ENCODE results near the gene BAZ1B.
A peak's percentile ranks its signal among the peaks of the same experiment; 100 is the strongest.
"Not testable (repeated sequence)": the region's sequence is repeated elsewhere in the genome, so short reads cannot be mapped to it uniquely, and the experiment has no call there.

The BAZ1B gene

GRCh38 chr7:73424489-73424885, 97.6 kb downstream of the BAZ1B start:
- 97% methylated on average over 10 of the region's 11 CpGs for WGBS (ENCODE audit: insufficient coverage)
- no peaks in the 10 kb centered on the region for H3K9me3 ChIP-seq (ENCODE audit: control extremely low read depth in 1 of 5, control insufficient read depth in 4 of 5, insufficient read depth in 2 of 5, low read depth in 1 of 5, low read length in 4 of 5)
- DNase-seq, result no peak
- H3K4me3 ChIP-seq (ENCODE audit: control insufficient read depth in 1 of 7, extremely low read depth in 1 of 7, insufficient read depth in 4 of 7, low read depth in 2 of 7, low read length in 6 of 7), result peak overlapping the region in 2 of 7 experiments; percentile 40 to 48
- peaks cover 0 to 16% (median 9%) of the 10 kb centered on the region in 4 experiments for H3K4me1 ChIP-seq (ENCODE audit: control extremely low read depth in 1 of 4, control insufficient read depth in 4 of 4, insufficient read depth in 4 of 4, low read length in 3 of 4)
- no peak overlapping the region for H3K27ac ChIP-seq (ENCODE audit: insufficient read depth in 1 of 2, low read depth in 1 of 2, low read length in 2 of 2, poor library complexity in 1 of 2, severe bottlenecking in 2 of 2)
- ChIA-PET CTCF (interaction anchor here (1.0 kb wide), 1 partner anchor 29 kb away, joined by 3 read pairs; no protein-coding TSS in a partner anchor), POLR2A (no interaction called here)
- peaks cover 0 to 7% (median 0%) of the 10 kb centered on the region in 5 experiments for H3K27me3 ChIP-seq (replicated peaks in 2 of 5; ENCODE audit: control insufficient read depth in 4 of 5, insufficient read depth in 5 of 5, low read length in 4 of 5)
- no peaks in the 10 kb centered on the region for H3K36me3 ChIP-seq (ENCODE audit: control insufficient read depth in 4 of 4, insufficient read depth in 4 of 4, low read length in 3 of 4)

- H3K4me3 ChIP-seq (ENCODE audit: control insufficient read depth in 1 of 7, extremely low read depth in 1 of 7, insufficient read depth in 4 of 7, low read depth in 2 of 7, low read length in 6 of 7), result peak overlapping the region in 3 of 7 experiments; percentile 33 to 48 (median 40)
Observed at GRCh38 chr7:73423519-73424488, 98.3 kb downstream of the BAZ1B start.

GRCh38 chr7:73420610-73421009, 101.5 kb downstream of the BAZ1B start:
- CTCF ChIA-PET; H3K27ac ChIP-seq (ENCODE audit: insufficient read depth in 1 of 2, low read depth in 1 of 2, low read length in 2 of 2, poor library complexity in 1 of 2, severe bottlenecking in 2 of 2); H3K4me3 ChIP-seq (ENCODE audit: control insufficient read depth in 1 of 7, extremely low read depth in 1 of 7, insufficient read depth in 4 of 7, low read depth in 2 of 7, low read length in 6 of 7); POLR2A ChIA-PET; H3K36me3 ChIP-seq (ENCODE audit: control insufficient read depth in 4 of 4, insufficient read depth in 4 of 4, low read length in 3 of 4); H3K27me3 ChIP-seq (replicated peaks in 2 of 5; ENCODE audit: control insufficient read depth in 4 of 5, insufficient read depth in 5 of 5, low read length in 4 of 5); H3K9me3 ChIP-seq (ENCODE audit: control extremely low read depth in 1 of 5, control insufficient read depth in 4 of 5, insufficient read depth in 2 of 5, low read depth in 1 of 5, low read length in 4 of 5): not testable (repeated sequence)
- peaks cover 0 to 16% (median 9%) of the 10 kb centered on the region in 4 experiments for H3K4me1 ChIP-seq (ENCODE audit: control extremely low read depth in 1 of 4, control insufficient read depth in 4 of 4, insufficient read depth in 4 of 4, low read length in 3 of 4)
- 80% methylated on average over 5 of the region's 8 CpGs for WGBS (ENCODE audit: insufficient coverage)
- DNase-seq, result peak in 1 of 3 donors; percentile 20

More at GRCh38 chr7:73423519-73424488, 98.3 kb downstream of the BAZ1B start:
- WGBS (ENCODE audit: insufficient coverage), result 51% methylated on average over 33 of the region's 52 CpGs
- ChIA-PET CTCF (no interaction called here), POLR2A (no interaction called here)
- H3K9me3 ChIP-seq (ENCODE audit: control extremely low read depth in 1 of 5, control insufficient read depth in 4 of 5, insufficient read depth in 2 of 5, low read depth in 1 of 5, low read length in 4 of 5), result no peaks in the 10 kb centered on the region
- H3K4me1 ChIP-seq (ENCODE audit: control extremely low read depth in 1 of 4, control insufficient read depth in 4 of 4, insufficient read depth in 4 of 4, low read length in 3 of 4), result peaks cover 0 to 16% (median 9%) of the 10 kb centered on the region in 4 experiments
- H3K27me3 ChIP-seq (replicated peaks in 2 of 5; ENCODE audit: control insufficient read depth in 4 of 5, insufficient read depth in 5 of 5, low read length in 4 of 5), result peaks cover 0 to 7% (median 0%) of the 10 kb centered on the region in 5 experiments
- H3K27ac ChIP-seq (ENCODE audit: insufficient read depth in 1 of 2, low read depth in 1 of 2, low read length in 2 of 2, poor library complexity in 1 of 2, severe bottlenecking in 2 of 2), result no peak overlapping the region
- H3K36me3 ChIP-seq (ENCODE audit: control insufficient read depth in 4 of 4, insufficient read depth in 4 of 4, low read length in 3 of 4), result no peaks in the 10 kb centered on the region
- DNase-seq, result peak in 2 of 3 donors; percentile 28 to 33

GRCh38 chr7:73420016-73420415, 102.1 kb downstream of the BAZ1B start:
- H3K27ac ChIP-seq (ENCODE audit: insufficient read depth in 1 of 2, low read depth in 1 of 2, low read length in 2 of 2, poor library complexity in 1 of 2, severe bottlenecking in 2 of 2); POLR2A ChIA-PET; H3K4me3 ChIP-seq (ENCODE audit: control insufficient read depth in 1 of 7, extremely low read depth in 1 of 7, insufficient read depth in 4 of 7, low read depth in 2 of 7, low read length in 6 of 7); CTCF ChIA-PET; H3K36me3 ChIP-seq (ENCODE audit: control insufficient read depth in 4 of 4, insufficient read depth in 4 of 4, low read length in 3 of 4); H3K9me3 ChIP-seq (ENCODE audit: control extremely low read depth in 1 of 5, control insufficient read depth in 4 of 5, insufficient read depth in 2 of 5, low read depth in 1 of 5, low read length in 4 of 5); H3K27me3 ChIP-seq (replicated peaks in 2 of 5; ENCODE audit: control insufficient read depth in 4 of 5, insufficient read depth in 5 of 5, low read length in 4 of 5): not testable (repeated sequence)
- 22% methylated on average over 3 of the region's 8 CpGs for WGBS (ENCODE audit: insufficient coverage)
- H3K4me1 ChIP-seq (ENCODE audit: control extremely low read depth in 1 of 4, control insufficient read depth in 4 of 4, insufficient read depth in 4 of 4, low read length in 3 of 4), result peaks cover 0 to 16% (median 9%) of the 10 kb centered on the region in 4 experiments
- DNase-seq, result peak; percentile 50 to 76 (median 62)

GRCh38 chr7:73418113-73418703, 103.9 kb downstream of the BAZ1B start:
- POLR2A ChIA-PET, result interaction anchor here (0.6 kb wide), 1 partner anchor 101 kb away, joined by 3 read pairs; no protein-coding TSS in a partner anchor
- DNase-seq, result no peak
- H3K27ac ChIP-seq (ENCODE audit: insufficient read depth in 1 of 2, low read depth in 1 of 2, low read length in 2 of 2, poor library complexity in 1 of 2, severe bottlenecking in 2 of 2), result no peak overlapping the region
- no peaks in the 10 kb centered on the region for H3K36me3 ChIP-seq (ENCODE audit: control insufficient read depth in 4 of 4, insufficient read depth in 4 of 4, low read length in 3 of 4)
- peaks cover 0 to 8% (median 5%) of the 10 kb centered on the region in 4 experiments for H3K4me1 ChIP-seq (ENCODE audit: control extremely low read depth in 1 of 4, control insufficient read depth in 4 of 4, insufficient read depth in 4 of 4, low read length in 3 of 4)
- CTCF ChIA-PET, result no interaction called here
- no peaks in the 10 kb centered on the region for H3K27me3 ChIP-seq (replicated peaks in 2 of 5; ENCODE audit: control insufficient read depth in 4 of 5, insufficient read depth in 5 of 5, low read length in 4 of 5)
- WGBS (ENCODE audit: insufficient coverage), result 85% methylated on average over 4 of the region's 8 CpGs
- H3K4me3 ChIP-seq (ENCODE audit: control insufficient read depth in 1 of 7, extremely low read depth in 1 of 7, insufficient read depth in 4 of 7, low read depth in 2 of 7, low read length in 6 of 7), result no peak overlapping the region
- H3K9me3 ChIP-seq (ENCODE audit: control extremely low read depth in 1 of 5, control insufficient read depth in 4 of 5, insufficient read depth in 2 of 5, low read depth in 1 of 5, low read length in 4 of 5), result no peaks in the 10 kb centered on the region

GRCh38 chr7:73410541-73411131, 111.5 kb downstream of the BAZ1B start:
- H3K9me3 ChIP-seq (ENCODE audit: control extremely low read depth in 1 of 5, control insufficient read depth in 4 of 5, insufficient read depth in 2 of 5, low read depth in 1 of 5, low read length in 4 of 5); DNase-seq; POLR2A ChIA-PET; H3K36me3 ChIP-seq (ENCODE audit: control insufficient read depth in 4 of 4, insufficient read depth in 4 of 4, low read length in 3 of 4); CTCF ChIA-PET; H3K27me3 ChIP-seq (replicated peaks in 2 of 5; ENCODE audit: control insufficient read depth in 4 of 5, insufficient read depth in 5 of 5, low read length in 4 of 5); H3K4me3 ChIP-seq (ENCODE audit: control insufficient read depth in 1 of 7, extremely low read depth in 1 of 7, insufficient read depth in 4 of 7, low read depth in 2 of 7, low read length in 6 of 7); H3K27ac ChIP-seq (ENCODE audit: insufficient read depth in 1 of 2, low read depth in 1 of 2, low read length in 2 of 2, poor library complexity in 1 of 2, severe bottlenecking in 2 of 2); H3K4me1 ChIP-seq (ENCODE audit: control extremely low read depth in 1 of 4, control insufficient read depth in 4 of 4, insufficient read depth in 4 of 4, low read length in 3 of 4): not testable (repeated sequence)
- 85% methylated on average over 11 of the region's 15 CpGs for WGBS (ENCODE audit: insufficient coverage)

All from common myeloid progenitor, CD34-positive (primary cell).